DMS 273 (cell line): Measurements from ENCODE around the gene XAB2.

Source experiments
- DNase-seq: peaks from one replicate; lab custom pipeline; 2025; ENCODE audit not compliant: unreplicated experiment; lab: John Stamatoyannopoulos, UW

The XAB2 gene

DNA sequence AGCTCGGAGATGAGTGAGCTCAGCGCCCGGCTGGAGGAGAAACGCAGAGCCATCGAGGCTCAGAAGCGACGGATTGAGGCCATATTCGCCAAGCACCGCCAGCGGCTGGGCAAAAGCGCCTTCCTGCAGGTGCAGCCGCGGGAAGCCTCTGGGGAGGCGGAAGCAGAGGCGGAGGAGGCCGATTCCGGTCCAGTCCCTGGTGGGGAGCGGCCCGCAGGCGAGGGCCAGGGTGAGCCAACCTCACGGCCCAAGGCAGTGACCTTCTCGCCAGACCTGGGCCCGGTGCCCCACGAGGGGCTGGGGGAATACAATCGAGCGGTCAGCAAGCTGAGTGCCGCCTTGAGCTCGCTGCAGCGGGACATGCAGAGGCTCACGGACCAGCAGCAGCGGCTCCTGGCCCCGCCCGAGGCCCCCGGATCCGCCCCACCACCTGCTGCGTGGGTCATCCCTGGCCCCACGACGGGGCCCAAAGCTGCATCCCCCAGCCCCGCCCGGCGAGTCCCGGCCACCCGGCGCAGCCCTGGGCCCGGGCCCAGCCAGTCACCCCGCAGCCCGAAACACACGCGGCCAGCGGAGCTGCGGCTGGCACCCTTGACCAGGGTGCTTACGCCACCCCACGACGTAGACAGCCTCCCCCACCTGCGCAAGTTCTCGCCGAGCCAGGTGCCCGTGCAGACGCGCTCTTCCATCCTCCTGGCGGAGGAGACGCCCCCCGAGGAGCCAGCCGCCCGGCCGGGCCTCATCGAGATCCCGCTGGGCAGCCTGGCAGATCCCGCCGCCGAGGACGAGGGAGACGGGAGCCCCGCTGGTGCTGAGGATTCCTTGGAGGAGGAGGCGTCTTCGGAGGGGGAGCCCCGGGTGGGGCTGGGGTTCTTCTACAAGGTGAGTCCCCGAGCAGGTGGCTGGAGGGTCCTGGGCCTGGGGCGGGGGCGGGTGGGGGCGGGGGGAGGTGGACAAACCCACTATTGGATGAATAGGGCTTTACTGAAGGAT, 16.8 kb downstream of the XAB2 start:
- no peak for DNase-seq

DNA sequence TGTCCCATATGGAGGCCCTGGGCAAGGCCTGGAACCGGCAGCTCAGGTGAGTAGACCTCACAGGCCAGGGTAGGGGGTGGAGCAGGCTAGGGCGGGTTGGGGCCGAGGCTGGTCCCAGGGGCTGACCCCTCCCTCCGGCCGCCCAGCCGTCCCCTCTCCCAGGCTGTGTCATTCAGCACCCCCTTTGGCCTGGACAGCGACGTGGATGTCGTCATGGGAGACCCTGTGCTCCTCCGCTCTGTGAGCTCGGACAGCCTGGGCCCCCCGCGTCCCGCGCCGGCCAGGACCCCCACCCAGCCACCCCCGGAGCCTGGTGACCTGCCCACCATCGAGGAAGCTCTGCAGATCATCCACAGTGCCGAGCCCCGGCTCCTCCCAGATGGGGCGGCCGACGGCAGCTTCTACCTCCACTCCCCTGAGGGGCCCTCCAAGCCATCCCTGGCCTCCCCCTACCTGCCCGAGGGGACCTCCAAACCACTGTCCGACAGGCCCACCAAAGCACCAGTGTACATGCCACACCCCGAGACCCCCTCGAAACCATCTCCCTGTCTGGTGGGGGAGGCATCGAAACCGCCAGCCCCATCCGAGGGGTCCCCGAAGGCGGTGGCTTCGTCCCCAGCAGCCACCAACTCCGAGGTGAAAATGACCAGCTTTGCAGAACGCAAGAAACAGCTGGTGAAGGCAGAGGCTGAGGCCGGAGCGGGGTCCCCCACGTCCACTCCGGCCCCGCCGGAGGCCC, 17.6 kb downstream of the XAB2 start:
- no peak for DNase-seq

DNA sequence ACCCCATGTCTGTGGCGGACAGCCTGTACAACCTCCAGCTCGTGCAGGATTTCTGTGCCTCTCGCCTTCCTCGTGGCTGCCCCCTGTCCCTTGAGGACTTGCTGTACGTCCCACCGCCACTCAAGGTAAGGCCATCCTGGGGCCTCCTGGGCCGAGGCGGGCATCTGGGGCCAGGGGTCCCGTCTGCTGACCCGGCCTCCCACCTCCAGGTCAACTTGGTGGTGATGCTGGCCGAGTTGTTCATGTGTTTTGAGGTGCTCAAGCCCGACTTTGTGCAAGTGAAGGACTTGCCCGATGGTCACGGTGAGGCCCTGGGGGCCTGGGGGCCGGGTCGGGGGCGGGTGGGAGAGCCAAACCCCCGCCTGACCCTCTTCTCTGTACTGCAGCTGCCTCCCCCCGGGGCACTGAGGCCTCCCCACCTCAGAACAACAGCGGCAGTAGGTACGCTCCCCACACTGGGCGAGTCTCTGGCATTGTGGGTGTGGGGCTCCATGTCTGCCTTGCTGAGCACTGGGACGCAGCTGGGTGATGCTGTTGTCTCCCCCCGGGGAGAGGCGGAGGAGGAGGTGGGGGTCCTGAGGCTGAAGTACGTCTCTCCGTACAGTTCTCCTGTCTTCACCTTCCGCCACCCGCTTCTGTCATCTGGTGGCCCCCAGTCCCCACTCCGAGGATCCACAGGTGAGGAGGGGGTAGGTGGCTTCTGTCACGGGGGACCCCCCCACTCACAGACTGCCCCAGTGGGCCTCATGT, 18.7 kb downstream of the XAB2 start:
- DNase-seq: no peak

DNA sequence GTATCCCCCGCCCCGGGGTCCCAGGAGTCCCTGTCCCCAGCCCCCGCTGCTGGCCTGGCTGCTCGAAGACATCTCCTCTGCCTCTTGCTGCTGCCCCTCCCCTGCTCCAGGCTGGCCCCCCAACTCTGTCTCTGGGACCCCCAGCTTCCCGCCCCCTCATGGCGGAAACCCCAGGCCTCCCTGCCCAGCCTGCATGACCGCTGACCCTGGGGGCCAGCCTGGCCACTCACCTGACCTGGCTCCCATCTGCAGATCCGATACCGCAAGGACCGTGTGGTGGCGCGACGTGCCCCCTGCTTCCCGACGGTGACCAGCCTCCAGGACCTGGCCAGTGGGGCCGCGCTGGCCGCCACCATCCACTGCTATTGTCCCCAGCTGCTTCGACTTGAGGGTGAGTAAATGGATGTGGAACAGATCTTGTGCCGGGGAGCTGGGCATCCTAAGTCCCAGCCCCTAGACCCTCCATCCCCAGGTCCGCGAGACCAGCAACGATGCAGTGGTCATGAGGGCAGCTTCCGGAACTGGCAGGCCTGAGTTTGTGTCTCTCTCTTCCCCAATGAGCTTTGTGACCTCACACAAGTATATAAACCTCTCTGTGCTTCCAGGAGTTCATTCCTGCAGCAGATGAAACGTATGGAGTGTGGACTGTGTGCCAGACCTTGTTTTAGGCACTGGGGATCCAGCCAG, 21.3 kb downstream of the XAB2 start:
- no peak for DNase-seq

DNA sequence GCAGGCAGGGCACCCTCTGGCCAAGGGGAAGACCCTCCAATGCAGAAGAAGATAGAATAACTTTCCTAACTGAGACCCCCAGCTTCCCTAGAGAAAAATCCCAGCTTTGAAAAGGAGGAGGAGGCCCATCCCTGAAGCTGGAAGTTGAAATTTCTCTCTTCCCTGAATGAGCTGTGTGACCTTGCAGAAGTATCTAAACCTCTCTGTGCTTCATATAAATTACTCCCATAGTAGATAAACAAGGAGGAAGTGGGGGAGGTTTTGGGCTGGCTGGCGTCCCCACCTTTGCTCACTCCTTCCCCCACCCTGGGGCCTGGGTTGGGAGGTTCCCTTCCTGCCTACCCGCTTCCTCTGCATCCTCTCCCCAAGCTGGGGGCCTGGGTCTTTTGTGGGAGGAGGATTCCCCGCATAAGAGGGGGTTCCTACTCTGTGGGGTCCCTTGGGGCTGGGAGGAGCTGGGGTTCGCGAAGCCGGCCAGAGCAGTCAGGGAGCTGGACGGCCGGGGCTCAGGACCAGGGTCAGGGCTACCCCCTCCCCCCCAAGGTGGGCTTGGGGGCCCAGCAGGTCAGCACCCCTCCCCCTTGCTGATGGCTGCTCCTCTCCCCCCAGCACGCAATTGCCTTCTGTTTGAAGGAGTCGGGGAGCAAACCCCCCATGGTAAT, 22.0 kb downstream of the XAB2 start:
- DNase-seq: no peak

DNA sequence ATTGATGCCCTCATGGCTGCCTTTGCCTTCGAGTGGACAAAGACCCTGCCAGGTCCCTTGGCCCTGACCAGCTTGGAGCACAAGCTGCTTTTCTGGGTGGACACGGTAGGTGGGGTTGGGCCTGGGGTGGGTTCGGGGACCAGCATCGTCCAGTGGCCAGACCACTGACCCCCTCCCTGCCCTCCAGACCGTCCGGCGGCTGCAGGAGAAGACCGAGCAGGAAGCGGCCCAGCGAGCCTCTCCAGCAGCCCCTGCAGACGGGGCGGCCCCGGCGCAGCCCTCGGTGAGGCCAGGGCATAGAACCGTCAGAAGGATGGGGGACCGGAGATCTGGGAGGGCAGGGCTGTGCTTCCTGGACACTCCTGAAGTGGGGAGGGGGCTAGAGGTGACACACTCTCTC, 23.1 kb downstream of the XAB2 start:
- DNase-seq: no peak

DNA sequence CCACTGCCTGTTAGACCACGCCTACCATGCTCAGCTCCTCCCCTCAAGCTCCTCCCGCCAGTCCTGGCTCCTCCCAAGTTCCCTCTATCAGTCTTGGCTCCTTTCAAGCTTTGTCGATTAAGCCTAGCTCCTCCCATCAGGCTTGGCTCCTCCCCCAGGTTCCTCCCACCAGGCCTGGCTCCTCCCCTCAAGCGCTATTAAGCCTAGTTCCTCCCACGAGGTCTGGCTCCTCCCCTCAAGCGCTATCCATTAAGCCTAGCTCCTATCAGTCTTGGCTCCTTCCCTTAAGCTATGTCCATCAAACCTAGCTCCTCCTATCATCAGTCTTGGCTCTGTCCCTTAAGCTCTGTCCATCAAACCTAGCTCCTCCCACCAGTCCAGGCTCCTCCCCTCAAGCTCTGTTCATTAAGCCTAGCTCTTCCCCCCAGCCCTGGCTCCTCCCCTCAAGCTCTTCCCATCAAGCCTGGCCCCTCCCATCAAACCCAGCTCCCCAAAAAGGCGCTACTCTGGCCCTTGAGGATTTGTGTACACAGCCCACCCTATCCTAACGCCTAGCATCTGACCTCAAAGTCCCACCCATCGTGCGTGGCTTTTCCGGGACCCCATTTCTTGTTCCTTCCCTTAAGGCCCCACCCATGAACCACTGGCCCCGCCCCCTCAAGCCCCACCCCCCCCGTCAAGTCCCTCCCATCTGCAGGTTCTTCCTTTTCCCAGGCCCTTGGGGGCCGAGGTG, 23.7 kb downstream of the XAB2 start:
- DNase-seq: peak; percentile 59

DNA sequence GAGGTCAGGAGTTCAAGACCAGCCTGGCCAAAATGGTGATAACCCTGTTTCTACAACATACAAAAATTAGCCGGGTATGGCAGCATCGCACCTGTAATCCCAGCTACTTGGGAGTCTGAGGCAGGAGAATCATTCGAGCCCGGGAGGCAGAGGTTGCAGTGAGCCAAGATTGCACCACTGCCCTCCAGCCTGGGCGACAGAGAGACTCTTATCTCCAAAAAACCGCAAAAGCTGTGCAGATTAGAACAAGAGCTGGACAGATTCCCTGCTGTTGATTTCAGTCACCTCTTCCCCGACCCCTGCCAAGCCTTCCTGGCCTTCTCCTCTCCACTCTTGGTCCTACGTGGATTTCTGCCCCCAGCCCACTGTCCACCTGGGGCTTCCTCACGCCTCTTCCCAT, 25.4 kb downstream of the XAB2 start:
- no peak for DNase-seq

DNA sequence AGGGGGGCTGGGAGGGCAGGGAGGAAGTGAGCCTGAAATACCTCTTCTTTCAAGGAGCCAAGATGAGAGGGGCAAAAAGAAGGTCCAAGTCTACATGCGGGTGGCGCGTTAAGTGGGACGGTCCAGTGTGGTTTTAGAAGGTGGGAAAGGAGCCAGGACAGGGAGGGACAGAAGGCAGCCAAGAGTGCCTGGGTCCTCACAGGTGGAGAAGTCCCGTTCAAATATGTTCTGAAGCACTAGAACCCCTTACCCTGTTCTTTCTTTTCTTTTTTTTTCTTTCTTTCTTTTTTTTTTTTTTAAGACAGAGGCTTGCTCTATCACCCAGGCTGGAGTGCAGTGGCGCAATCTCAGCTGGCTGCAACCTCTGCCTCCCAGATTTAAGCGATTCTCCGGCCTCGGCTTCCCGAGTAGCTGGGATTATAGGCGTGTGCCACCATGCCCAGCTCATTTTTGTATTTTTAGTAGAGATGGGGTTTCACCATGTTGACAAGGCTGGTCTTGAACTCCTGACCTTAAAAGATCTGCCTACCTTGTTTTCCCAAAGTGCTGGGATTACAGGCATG, 26.3 kb downstream of the XAB2 start:
- no peak for DNase-seq

DNA sequence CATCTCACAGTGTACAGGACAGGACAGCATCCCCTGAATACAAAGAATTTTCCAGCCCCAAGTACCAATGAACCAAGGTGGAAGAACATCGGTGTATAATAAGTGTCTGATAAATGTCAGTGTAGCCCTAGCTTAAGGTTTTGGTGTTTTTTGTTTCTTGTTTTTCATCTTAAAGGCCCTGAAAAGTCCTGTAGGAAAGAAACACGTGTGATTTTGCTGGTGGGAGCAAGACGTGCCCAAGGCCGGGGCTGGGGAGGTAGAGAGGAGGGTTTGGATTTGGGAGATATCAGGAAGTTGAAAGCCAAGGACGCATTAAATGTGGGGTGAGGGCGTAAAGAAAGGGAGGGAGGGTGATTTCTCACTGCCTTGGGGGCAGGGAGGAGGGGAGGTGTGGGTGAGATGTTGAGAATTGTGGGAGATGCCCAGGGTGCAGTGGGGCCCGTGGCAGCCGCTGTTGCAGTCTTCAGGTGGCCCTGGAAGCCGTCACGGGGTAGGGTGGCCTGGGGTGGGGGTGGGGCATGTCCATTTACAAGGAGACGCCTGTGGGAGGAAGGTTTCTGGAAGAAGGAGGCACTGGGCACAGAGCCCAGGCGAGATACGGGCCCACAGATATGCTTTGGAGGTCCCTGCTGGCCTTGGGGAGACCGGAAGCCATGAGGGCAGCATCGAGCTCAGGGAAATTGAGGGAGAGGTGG, 27.0 kb downstream of the XAB2 start:
- DNase-seq: no peak

DNA sequence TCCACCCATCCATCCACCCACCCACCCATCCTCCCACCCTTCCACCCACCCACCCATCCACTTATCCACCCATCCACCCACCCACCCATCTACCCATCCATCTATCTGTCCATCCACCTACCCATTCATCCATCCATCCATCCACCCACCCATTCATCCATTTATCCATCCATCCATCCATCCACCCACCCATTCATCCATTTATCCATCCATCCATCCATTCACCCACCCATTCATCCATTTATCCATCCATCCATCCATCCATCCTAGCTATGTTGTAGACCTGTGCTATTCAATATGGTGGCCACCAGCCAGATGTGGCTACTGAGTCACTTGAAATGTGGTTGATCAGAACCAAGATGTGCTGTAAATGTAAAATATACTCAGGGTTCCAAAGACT, 28.6 kb downstream of the XAB2 start:
- DNase-seq: no peak

DNA sequence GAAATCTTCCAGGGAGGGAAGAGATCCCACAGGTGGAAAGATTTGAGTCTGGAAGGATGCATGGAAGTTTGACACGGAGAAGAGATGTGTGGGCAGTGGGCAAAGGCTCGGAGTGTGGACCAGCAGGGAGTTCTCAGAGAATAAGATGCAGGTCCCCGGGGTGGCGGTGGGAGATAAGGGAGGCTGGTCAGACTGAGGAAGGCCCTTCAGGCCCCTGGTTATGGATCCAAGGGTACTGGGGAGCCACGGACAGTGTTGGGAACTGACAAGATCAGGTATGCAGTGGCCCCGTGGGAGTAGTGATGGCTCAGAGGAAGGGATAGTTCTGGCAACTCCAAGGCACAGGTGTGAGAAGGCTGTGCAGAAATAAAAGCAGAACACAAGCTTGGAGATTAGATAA, 31.2 kb downstream of the XAB2 start:
- no peak for DNase-seq

DNA sequence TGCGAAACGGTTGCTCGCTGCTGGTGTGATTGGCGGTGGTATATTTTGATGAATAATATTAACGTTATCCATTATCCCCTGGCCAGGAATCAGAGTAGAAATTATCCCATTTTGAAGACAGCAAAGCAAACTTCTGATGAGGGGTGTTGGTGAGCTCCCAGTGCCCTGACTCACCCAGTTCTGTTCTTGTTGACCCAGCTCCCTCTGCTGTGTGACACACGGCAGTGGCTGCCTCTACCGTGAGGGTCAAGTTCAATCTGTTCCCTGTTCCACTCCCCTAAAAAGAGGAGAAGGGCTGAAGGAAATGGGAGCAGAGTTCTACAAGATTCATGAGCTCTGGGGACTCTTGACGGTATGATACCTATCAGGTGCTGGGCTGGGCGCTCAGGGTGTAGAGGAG, 31.7 kb downstream of the XAB2 start:
- DNase-seq: no peak

DNA sequence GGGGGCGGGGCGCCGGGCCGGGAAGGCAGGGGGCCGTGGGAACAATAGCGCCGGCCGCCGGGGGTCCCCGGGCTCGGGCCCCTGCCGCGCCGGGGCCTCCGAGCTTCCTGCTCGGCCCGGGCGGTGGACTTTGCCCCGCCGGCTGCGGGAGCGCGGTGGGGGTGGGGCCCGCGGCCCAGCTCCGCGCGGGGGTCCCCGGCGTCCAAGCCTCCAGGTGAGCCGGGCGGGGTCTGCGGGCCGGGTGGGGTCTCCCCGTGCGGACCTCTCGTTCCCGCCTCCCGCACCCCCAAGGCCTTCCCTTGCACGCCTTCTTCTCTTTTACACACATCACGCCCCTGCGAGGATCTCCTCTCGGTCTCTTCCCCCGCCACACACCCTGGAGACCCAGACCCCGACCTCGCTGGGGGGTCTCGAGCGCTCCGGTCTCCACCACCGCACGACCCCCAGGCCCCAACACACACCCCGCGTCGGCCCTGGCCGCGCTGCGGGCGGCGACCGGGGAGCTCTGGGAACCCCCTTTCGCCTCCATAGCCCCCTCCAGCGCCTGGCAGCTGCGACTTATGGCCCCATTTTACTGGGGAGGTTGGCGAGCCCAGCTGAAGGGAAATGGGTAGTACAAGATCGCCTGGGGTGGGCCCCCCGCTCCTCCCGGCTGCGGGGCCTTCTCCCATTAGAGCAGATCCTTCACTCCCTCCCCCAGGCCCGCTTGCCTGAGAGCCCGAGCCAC, 33.0 kb downstream of the XAB2 start:
- DNase-seq: peak; percentile 33

DNA sequence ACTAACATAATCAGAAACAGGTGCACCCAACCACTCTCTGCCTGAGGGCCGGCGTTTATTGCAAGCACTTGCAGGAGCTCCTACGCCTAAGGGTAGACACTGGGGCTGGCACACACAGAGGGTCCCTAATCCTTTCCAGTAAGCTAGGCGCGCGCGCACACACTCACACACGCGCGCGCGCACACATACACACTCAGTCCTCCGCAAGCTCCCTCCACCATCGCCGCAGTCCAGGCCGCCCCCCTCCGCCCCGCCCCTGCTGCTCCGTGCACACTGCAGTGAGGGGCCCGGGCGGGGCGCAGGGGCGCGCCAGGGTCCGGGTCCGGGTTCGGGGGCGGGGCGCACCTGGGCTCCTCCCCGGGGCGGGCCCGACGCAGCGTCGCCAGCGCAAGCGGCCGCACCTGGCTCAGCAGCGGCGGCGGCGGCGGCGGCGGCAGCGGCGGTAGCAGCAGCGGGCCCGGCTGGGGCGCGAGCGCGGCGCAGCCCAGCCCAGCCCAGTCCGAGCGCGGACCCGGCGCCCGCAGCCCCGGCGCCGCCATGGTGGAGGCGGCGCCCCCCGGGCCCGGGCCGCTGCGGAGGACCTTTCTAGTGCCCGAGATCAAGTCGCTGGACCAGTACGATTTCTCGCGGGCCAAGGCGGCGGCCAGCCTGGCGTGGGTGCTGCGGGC, 33.7 kb downstream of the XAB2 start, which contains the start of gene CAMSAP3:
Gene CAMSAP3 (plus strand): TSS at position 398 of the 668 bp plus-strand sequence. CDS start 140 bp downstream, at position 538.
- DNase-seq: peak; percentile 81

DNA sequence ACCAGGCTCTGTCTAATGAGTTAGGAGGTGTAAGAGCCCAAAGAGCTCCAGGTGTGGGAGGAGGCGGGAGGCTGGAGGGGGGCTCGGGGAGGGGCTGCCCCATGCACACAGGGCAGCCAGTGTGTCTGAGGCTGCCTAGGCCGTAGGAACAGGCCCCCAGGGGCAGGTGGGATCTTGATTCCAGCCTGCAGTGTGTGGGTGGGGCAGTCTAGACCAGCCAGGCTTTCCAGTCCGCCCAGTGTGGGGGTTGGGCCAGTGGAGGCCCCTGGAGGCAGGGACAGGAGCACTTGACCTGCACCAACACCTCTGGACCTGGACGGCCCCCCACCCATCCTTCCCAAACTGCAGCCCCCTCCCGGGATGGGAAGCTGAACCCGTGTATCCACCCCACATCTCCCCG, 39.1 kb downstream of the XAB2 start:
- DNase-seq: no peak

DNA sequence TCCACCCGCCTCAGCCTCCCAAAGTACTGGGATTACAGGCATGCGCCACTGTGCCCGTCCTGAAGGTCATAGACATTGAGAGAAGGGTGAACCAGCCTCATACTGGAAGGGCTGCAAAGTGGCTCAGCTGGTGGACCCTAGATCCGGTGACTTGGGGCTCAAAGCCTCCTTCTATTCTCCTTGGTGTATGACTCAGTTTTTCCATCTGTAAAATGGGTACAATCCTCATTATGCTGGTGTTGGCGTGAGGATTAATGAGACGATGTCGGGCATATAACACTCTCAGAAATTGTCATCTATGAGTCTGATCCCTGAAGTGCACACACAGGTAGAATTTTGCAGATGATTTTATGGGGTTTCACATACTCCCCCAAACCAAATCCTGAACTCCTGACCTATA, 39.5 kb downstream of the XAB2 start:
- no peak for DNase-seq
